SK-N-SH (cell line): ENCODE data around the gene IPPK. TPM values are rescaled to one million over a fixed set of nuclear protein-coding genes. Genes with fewer than 3 reads are reported as not detected.

Experiments used
- CTCF ChIA-PET: fragments of 300-600, 350-600 bp; formaldehyde crosslinking; extraction: SDS; loops from one replicate; lab custom pipeline; 2021; lab: Yijun Ruan, JAX
- POLR2A ChIA-PET: fragments of 350-600 bp; sonication (Branson Sonifier 250); formaldehyde crosslinking; extraction: SDS; loops from one replicate; lab custom pipeline; 2020; ENCODE audit warnings: antibody characterized with exemption, inconsistent platforms; lab: Yijun Ruan, JAX
- DNase-seq: peaks from one replicate; pipeline ENCODE4 v3.0.0; 2012
- H2AFZ ChIP-seq: fragments of 200-600 bp; sonication (generic); 2 replicates; pipeline ENCODE4 v1.8.1; 2016; ENCODE audit warnings: antibody characterized with exemption, mild to moderate bottlenecking, low read depth
- H3F3A ChIP-seq: fragments of 200-600 bp; sonication (generic); replicated peaks from 2 replicates; pipeline ENCODE3; 2016; ENCODE audit warnings: antibody characterized with exemption, mild to moderate bottlenecking; ENCODE audit not compliant: insufficient read depth
- H3K27ac ChIP-seq, 2 experiments: fragments of 200-500 bp in 1 of 2; fragments of 200-600 bp in 1 of 2; sonication (Bioruptor generic) in 1 of 2; sonication (generic), shearing (Covaris generic) in 1 of 2; 2 replicates each; pipeline versions ENCODE4 v1.5.1 to v1.6.1; 2014 to 2016; ENCODE audit warnings: low read depth in 2 of 2, inconsistent platforms in 1 of 2, low read length in 1 of 2, mild to moderate bottlenecking in 1 of 2, mixed read lengths in 1 of 2
- H3K27me3 ChIP-seq: fragments of 200-600 bp; sonication (generic), shearing (Covaris generic); 2 replicates; pipeline ENCODE4 v1.6.1; 2016; ENCODE audit warnings: mixed run types; ENCODE audit not compliant: insufficient read depth
- H3K36me3 ChIP-seq, 2 experiments: fragments of 200-500 bp in 1 of 2; fragments of 200-600 bp in 1 of 2; sonication (Bioruptor generic) in 1 of 2; sonication (generic) in 1 of 2; replicated peaks in 1 of 2; 2 replicates each; pipeline versions ENCODE3 to v1.5.1; 2014 to 2016; ENCODE audit warnings: low read length in 1 of 2, mild to moderate bottlenecking in 1 of 2; ENCODE audit not compliant: insufficient read depth in 2 of 2, control insufficient read depth in 1 of 2
- H3K4me1 ChIP-seq, 2 experiments: fragments of 200-500 bp in 1 of 2; fragments of 200-600 bp in 1 of 2; sonication (Bioruptor generic) in 1 of 2; sonication (generic), shearing (Covaris generic) in 1 of 2; 2 replicates each; pipeline versions ENCODE4 v1.5.1 to v1.6.1; 2014 to 2016; ENCODE audit warnings: low read depth in 1 of 2, low read length in 1 of 2, mixed run types in 1 of 2; ENCODE audit not compliant: insufficient read depth in 2 of 2, control insufficient read depth in 1 of 2
- H3K4me2 ChIP-seq: fragments of 200-600 bp; sonication (generic), shearing (Covaris generic); 2 replicates; pipeline ENCODE4 v1.6.1; 2017; ENCODE audit warnings: mixed run types
- H3K4me3 ChIP-seq, 2 experiments: fragments of 200-500 bp in 1 of 2; fragments of 200-600 bp in 1 of 2; sonication (Bioruptor generic) in 1 of 2; sonication (generic), shearing (Covaris generic) in 1 of 2; 2 replicates each; pipeline versions ENCODE4 v1.5.1 to v1.8.1; 2014 to 2016; ENCODE audit warnings: low read depth in 2 of 2, inconsistent platforms in 1 of 2, low read length in 1 of 2, mild to moderate bottlenecking in 1 of 2, mixed read lengths in 1 of 2, moderate library complexity in 1 of 2
- H3K79me2 ChIP-seq: fragments of 200-600 bp; sonication (generic); 2 replicates; pipeline ENCODE4 v1.8.1; 2017; ENCODE audit warnings: mild to moderate bottlenecking; ENCODE audit not compliant: insufficient read depth
- H3K9ac ChIP-seq: fragments of 200-600 bp; sonication (generic); 2 replicates; pipeline ENCODE4 v1.6.1; 2017; ENCODE audit warnings: mixed run types
- H3K9me2 ChIP-seq: fragments of 200-600 bp; sonication (generic); 2 replicates; pipeline ENCODE4 v1.6.1; 2017; ENCODE audit warnings: mixed run types
- H3K9me3 ChIP-seq: fragments of 200-600 bp; sonication (generic); 2 replicates; pipeline ENCODE4 v1.6.1; 2017; ENCODE audit warnings: mixed run types, mild to moderate bottlenecking, moderate library complexity
- H4K20me1 ChIP-seq: fragments of 200-600 bp; sonication (generic); 2 replicates; pipeline ENCODE4 v1.6.1; 2017; ENCODE audit warnings: mild to moderate bottlenecking, mixed run types; ENCODE audit not compliant: insufficient read depth
- CHD2 ChIP-seq: fragments of 150-350 bp; IDR thresholded peaks from 2 replicates; pipeline ENCODE4 v1.6.1; 2018; ENCODE audit warnings: low read length; ENCODE audit not compliant: partially characterized antibody
- ELF1 ChIP-seq: IDR thresholded peaks from 2 replicates; pipeline ENCODE4 v1.4.0; 2012
- EP300 ChIP-seq, 2 experiments: IDR thresholded peaks; 2 replicates each; pipeline versions ENCODE4 v1.4.0 to v1.6.1; 2012; ENCODE audit warnings: borderline replicate concordance in 1 of 2, low read depth in 1 of 2, low read length in 1 of 2
- EZH2phosphoT487 ChIP-seq: fragments of 200-600 bp; sonication (generic); IDR thresholded peaks from 2 replicates; pipeline ENCODE4 v1.6.1; 2017; ENCODE audit warnings: low read depth, mixed run types, mild to moderate bottlenecking, antibody characterized with exemption, moderate library complexity, borderline replicate concordance
- FOSL2 ChIP-seq: IDR thresholded peaks from 2 replicates; pipeline ENCODE4 v1.4.0; 2012; ENCODE audit warnings: low read depth, mild to moderate bottlenecking, moderate library complexity, borderline replicate concordance
- FOXJ3 ChIP-seq: sonication (generic); formaldehyde crosslinking; IDR thresholded peaks from 2 replicates; pipeline ENCODE4 v1.5.1; 2020; ENCODE audit warnings: mild to moderate bottlenecking, missing genetic modification reagents
- GABPA ChIP-seq: IDR thresholded peaks from 2 replicates; pipeline ENCODE4 v1.4.0; 2012; ENCODE audit warnings: low read depth, mild to moderate bottlenecking
- GATA2 ChIP-seq: sonication (generic); formaldehyde crosslinking; IDR thresholded peaks from 2 replicates; pipeline ENCODE4 v1.5.0; 2020; ENCODE audit warnings: mild to moderate bottlenecking, missing genetic modification reagents
- JUND ChIP-seq: IDR thresholded peaks from 2 replicates; pipeline ENCODE4 v1.4.0; 2012
- MEF2A ChIP-seq: IDR thresholded peaks from 2 replicates; pipeline ENCODE4 v1.4.0; 2012; ENCODE audit warnings: low read depth, borderline replicate concordance
- MXI1 ChIP-seq: IDR thresholded peaks from 2 replicates; pipeline ENCODE4 v1.6.1; 2012; ENCODE audit warnings: mild to moderate bottlenecking, low read depth, low read length, improper control_type of control experiment
- POLR2AphosphoS5 ChIP-seq: IDR thresholded peaks from 2 replicates; pipeline ENCODE4 v1.6.1; 2012; ENCODE audit warnings: low read depth, low read length
- RAD21 ChIP-seq: IDR thresholded peaks from 2 replicates; pipeline ENCODE4 v1.6.1; 2012; ENCODE audit warnings: mild to moderate bottlenecking, low read length
- RCOR1 ChIP-seq: fragments of 150-350 bp; IDR thresholded peaks from 2 replicates; pipeline ENCODE4 v1.6.1; 2017; ENCODE audit warnings: antibody characterized with exemption, low read length
- SIN3A ChIP-seq: IDR thresholded peaks from 2 replicates; pipeline ENCODE4 v1.6.1; 2012; ENCODE audit warnings: low read depth, mild to moderate bottlenecking, low read length, moderate library complexity, borderline replicate concordance
- SMC3 ChIP-seq: IDR thresholded peaks from 2 replicates; pipeline ENCODE4 v1.6.1; 2012; ENCODE audit warnings: low read depth, low read length, improper control_type of control experiment
- TAF1 ChIP-seq: IDR thresholded peaks from 2 replicates; pipeline ENCODE4 v1.6.1; 2012; ENCODE audit warnings: low read depth, mild to moderate bottlenecking, low read length, moderate library complexity, borderline replicate concordance
- YY1 ChIP-seq: IDR thresholded peaks from 2 replicates; pipeline ENCODE4 v1.4.0; 2012; ENCODE audit warnings: low read depth, mild to moderate bottlenecking
- WGBS: methylation state at CpG from one replicate; pipeline ENCODE4 v1.1.6; 2017; ENCODE audit warnings: low lambda C conversion rate; 5-methylcytosine and 5-hydroxymethylcytosine counted together
- polyA plus RNA-seq, 3 experiments: library from polyadenylated mRNA; depleted of rRNA; stranded (reverse); fragments of >200 nt; gene quantifications; 2 replicates each; pipeline ENCODE4 v1.2.3, GENCODE V29; 2012
- TF ChIP-seq, protein P1 (sequence below): fragments of 200-600 bp; sonication (generic); IDR thresholded peaks from 2 replicates; pipeline ENCODE4 v1.6.1; 2017; ENCODE audit warnings: antibody characterized with exemption, mild to moderate bottlenecking, moderate library complexity
- TF ChIP-seq, protein P2 (sequence below): fragments of 150-350 bp; IDR thresholded peaks from 2 replicates; pipeline ENCODE4 v1.6.1; 2017; ENCODE audit warnings: antibody characterized with exemption, low read length, low read depth, borderline replicate concordance
- TF ChIP-seq, protein P3 (sequence below): IDR thresholded peaks from 2 replicates; pipeline ENCODE4 v1.6.1; 2012; ENCODE audit warnings: mild to moderate bottlenecking, low read depth, low read length, moderate library complexity
- TF ChIP-seq, protein P4 (sequence below): IDR thresholded peaks from 2 replicates; pipeline ENCODE4 v1.4.0; 2012; ENCODE audit warnings: low read depth, borderline replicate concordance

Gene IPPK, protein sequence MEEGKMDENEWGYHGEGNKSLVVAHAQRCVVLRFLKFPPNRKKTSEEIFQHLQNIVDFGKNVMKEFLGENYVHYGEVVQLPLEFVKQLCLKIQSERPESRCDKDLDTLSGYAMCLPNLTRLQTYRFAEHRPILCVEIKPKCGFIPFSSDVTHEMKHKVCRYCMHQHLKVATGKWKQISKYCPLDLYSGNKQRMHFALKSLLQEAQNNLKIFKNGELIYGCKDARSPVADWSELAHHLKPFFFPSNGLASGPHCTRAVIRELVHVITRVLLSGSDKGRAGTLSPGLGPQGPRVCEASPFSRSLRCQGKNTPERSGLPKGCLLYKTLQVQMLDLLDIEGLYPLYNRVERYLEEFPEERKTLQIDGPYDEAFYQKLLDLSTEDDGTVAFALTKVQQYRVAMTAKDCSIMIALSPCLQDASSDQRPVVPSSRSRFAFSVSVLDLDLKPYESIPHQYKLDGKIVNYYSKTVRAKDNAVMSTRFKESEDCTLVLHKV
- 16.5 and 20.2 TPM in 2 replicates for polyA plus RNA-seq (2012; rRNA removed)
- polyA plus RNA-seq (2012; cell fraction: cytosol; rRNA removed): 14.7 and 16.7 TPM in 2 replicates
- 31.8 and 43.2 TPM in 2 replicates for polyA plus RNA-seq (2012; cell fraction: nucleus; rRNA removed)

DNA sequence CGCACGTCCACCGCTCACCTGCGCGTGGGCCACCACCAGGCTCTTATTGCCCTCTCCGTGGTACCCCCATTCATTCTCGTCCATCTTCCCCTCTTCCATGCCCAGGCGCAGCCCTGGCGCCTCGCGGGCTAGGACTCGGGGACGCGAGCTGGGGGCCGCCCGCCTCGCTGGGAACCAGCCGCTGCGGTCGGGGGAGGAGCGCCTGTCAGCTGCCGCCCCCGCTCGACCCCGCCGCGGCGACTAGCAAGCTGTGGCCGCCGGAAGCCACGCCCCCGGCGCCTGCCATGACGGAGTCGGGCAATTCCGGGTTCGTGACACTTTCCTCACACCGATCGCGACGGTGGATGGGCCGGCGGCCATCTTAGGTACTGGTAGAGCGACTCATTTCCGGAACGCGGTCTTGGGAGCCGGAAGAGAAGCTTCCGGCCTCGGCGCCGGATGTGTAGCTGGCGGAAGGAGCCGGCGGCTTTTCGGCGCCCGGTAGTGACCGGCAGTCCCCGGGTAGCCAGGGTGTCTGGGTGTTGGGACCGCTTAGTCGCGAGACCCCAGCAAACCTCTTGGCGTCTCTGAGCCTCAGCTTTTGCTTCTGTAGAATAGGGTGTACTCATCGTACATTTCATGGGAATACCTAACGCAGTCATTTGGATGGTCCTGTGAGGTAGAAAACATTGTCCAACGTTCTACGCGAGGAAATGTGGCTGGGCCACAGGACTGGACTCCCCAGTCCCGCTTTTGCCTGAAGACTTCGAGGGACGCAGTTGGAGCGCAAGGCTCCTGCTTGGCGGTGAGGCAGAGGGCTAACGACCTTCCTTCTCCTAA, at the start of gene IPPK:
TSS of gene IPPK (minus strand) at position 242 of the 819 bp plus-strand sequence. CDS start at position 99, 143 bp downstream.
- peak within 1 kb of the TSS; percentile 88 to 94 for H3K4me3 ChIP-seq
- ChIA-PET POLR2A (interaction anchor here (0.6 to 1.3 kb wide), 4 partner anchors 17 to 379 kb away, joined by 4 to 6 read pairs (median 5); partner anchors contain the start of genes CENPP and NOL8), CTCF (interaction anchor here (0.6 to 2.6 kb wide), 7 partner anchors 11 to 530 kb away, joined by 3 to 13 read pairs (median 3); partner anchors contain the start of gene CENPP)
- no peaks in the 10 kb centered on the region for H3K27me3 ChIP-seq
- H3K9me3 ChIP-seq: no peaks in the 10 kb centered on the region
- H3F3A ChIP-seq: peaks cover 15% of the 10 kb centered on the region
- peaks cover 0 to 27% of the 10 kb centered on the region in 2 experiments; a peak in 2 of 4 replicates for H3K4me1 ChIP-seq
- 2% methylated on average over 17 of the region's 75 CpGs for WGBS
- H3K4me2 ChIP-seq: peak within 1 kb of the TSS; percentile 95
- H3K79me2 ChIP-seq: peaks cover 66% of the 10 kb centered on the region
- peak within 1 kb of the TSS; percentile 93 to 98 for H3K27ac ChIP-seq
- no peaks in the 10 kb centered on the region for H3K9me2 ChIP-seq
- H2AFZ ChIP-seq: peak within 1 kb of the TSS; percentile 69
- H3K9ac ChIP-seq: peak within 1 kb of the TSS; percentile 98
- peaks cover 10 to 16% of the 10 kb centered on the region in 2 experiments for H3K36me3 ChIP-seq
- H4K20me1 ChIP-seq: 0 out of 2 replicates have a peak, but pooled peaks cover 12% of the 10 kb centered on the region
- peak; percentile 99 for DNase-seq
- no peak for TF ChIP-seq GATA2
- no peak for TF ChIP-seq RCOR1
- peak; percentile 99 for TF ChIP-seq YY1
- TF ChIP-seq GABPA: peak; percentile 99
- peak; percentile 99 for TF ChIP-seq ELF1
- peak; percentile 90 for TF ChIP-seq TAF1
- TF ChIP-seq SIN3A: peak; percentile 73; the same call in 1 of the 2 replicates
- TF ChIP-seq, protein P1, sequence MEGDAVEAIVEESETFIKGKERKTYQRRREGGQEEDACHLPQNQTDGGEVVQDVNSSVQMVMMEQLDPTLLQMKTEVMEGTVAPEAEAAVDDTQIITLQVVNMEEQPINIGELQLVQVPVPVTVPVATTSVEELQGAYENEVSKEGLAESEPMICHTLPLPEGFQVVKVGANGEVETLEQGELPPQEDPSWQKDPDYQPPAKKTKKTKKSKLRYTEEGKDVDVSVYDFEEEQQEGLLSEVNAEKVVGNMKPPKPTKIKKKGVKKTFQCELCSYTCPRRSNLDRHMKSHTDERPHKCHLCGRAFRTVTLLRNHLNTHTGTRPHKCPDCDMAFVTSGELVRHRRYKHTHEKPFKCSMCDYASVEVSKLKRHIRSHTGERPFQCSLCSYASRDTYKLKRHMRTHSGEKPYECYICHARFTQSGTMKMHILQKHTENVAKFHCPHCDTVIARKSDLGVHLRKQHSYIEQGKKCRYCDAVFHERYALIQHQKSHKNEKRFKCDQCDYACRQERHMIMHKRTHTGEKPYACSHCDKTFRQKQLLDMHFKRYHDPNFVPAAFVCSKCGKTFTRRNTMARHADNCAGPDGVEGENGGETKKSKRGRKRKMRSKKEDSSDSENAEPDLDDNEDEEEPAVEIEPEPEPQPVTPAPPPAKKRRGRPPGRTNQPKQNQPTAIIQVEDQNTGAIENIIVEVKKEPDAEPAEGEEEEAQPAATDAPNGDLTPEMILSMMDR: no peak
- TF ChIP-seq RAD21: no peak
- TF ChIP-seq SMC3: no peak
- peak; percentile 79 for TF ChIP-seq MXI1
- TF ChIP-seq FOSL2: peak; percentile 45; the same call in 1 of the 2 replicates
- TF ChIP-seq POLR2AphosphoS5: peak; percentile 91
- TF ChIP-seq, protein P2, sequence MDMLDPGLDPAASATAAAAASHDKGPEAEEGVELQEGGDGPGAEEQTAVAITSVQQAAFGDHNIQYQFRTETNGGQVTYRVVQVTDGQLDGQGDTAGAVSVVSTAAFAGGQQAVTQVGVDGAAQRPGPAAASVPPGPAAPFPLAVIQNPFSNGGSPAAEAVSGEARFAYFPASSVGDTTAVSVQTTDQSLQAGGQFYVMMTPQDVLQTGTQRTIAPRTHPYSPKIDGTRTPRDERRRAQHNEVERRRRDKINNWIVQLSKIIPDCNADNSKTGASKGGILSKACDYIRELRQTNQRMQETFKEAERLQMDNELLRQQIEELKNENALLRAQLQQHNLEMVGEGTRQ: no peak
- TF ChIP-seq MEF2A: no peak
- no peak for TF ChIP-seq EZH2phosphoT487
- TF ChIP-seq CHD2: peak; percentile 75
- TF ChIP-seq, protein P3, sequence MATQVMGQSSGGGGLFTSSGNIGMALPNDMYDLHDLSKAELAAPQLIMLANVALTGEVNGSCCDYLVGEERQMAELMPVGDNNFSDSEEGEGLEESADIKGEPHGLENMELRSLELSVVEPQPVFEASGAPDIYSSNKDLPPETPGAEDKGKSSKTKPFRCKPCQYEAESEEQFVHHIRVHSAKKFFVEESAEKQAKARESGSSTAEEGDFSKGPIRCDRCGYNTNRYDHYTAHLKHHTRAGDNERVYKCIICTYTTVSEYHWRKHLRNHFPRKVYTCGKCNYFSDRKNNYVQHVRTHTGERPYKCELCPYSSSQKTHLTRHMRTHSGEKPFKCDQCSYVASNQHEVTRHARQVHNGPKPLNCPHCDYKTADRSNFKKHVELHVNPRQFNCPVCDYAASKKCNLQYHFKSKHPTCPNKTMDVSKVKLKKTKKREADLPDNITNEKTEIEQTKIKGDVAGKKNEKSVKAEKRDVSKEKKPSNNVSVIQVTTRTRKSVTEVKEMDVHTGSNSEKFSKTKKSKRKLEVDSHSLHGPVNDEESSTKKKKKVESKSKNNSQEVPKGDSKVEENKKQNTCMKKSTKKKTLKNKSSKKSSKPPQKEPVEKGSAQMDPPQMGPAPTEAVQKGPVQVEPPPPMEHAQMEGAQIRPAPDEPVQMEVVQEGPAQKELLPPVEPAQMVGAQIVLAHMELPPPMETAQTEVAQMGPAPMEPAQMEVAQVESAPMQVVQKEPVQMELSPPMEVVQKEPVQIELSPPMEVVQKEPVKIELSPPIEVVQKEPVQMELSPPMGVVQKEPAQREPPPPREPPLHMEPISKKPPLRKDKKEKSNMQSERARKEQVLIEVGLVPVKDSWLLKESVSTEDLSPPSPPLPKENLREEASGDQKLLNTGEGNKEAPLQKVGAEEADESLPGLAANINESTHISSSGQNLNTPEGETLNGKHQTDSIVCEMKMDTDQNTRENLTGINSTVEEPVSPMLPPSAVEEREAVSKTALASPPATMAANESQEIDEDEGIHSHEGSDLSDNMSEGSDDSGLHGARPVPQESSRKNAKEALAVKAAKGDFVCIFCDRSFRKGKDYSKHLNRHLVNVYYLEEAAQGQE: peak; percentile 56; the same call in 1 of the 2 replicates
- TF ChIP-seq, protein P4, sequence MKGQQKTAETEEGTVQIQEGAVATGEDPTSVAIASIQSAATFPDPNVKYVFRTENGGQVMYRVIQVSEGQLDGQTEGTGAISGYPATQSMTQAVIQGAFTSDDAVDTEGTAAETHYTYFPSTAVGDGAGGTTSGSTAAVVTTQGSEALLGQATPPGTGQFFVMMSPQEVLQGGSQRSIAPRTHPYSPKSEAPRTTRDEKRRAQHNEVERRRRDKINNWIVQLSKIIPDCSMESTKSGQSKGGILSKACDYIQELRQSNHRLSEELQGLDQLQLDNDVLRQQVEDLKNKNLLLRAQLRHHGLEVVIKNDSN: no peak
- TF ChIP-seq EP300 (IDR thresholded peaks at IDR 0.05; ENCODE audit: borderline replicate concordance in 1 of 2, low read depth in 1 of 2, low read length in 1 of 2): peak in 1 of 2 experiments; percentile 45; a peak in 1 of 4 replicates
- no peak for TF ChIP-seq FOXJ3
- TF ChIP-seq JUND: 0 out of 2 replicates have a peak, but pooled peaks have one; percentile 12
